GM19463 (cell line): Measurements from ENCODE around the gene CEP83.

Experiments used
- ATAC-seq: cut with Tn5 transposase; IDR thresholded peaks from one replicate; pipeline ENCODE4 v1.9.1; 2021; ENCODE audit warnings: mild to moderate bottlenecking, moderate library complexity; ENCODE audit not compliant: unreplicated experiment

CEP83 gene

DNA sequence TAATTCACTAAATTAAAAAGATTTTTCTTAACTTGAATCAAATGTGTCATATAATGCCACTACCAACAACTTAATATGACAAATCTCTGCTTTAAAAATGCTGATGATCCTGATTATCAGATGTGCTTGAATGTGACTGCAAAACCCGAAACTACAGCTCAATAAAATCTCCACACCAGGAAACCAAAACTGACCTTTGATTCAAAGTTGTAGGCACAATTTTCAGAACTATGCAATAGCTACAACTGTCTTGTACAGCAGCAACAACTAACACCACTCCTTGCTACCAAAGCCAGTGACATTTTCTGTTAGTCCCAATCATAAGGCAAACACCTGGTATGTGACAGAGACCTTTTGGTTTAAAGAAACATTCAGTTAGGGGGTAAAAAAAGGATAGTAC is 147.3 kb downstream of the CEP83 start:
- no peak for ATAC-seq

DNA sequence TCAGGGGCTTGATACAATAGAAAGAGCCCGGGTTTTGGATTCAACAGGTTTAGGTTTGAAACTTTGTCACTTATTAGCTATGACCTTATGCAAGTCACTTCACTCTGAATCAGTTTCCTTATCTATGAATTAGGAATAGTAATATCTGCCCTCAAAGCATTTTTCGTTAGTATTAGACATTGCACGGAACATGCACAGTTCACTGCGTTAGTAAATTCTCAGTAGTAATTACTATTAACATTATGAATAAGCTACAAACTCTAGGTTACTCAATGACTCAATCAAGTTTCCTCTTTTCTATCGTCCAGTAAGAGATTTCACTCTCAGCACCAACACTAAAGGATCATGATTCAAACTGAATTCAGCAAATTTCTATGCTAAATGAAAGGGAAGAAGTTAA is 150.3 kb downstream of the CEP83 start:
- ATAC-seq = peak; percentile 74

DNA sequence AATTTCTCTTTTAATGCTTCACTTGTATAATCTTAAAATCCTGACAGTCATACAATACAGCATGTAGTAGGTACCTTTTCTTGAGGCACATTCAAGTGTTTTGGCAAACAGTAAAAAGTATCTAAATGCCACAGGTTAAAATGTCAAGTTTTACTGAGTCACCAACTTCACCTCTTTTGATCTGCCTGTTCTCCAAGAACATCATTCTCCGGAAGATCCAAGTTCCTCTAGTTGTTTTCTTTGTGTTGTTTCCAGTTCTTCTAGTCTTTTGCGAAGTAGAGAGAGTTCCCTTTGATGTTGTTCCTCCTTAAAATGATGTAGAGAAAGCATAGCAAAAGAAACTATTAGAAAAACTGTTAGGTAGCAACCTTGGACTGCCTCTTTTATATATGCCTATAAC is 151.1 kb downstream of the CEP83 start:
- ATAC-seq = no peak

DNA sequence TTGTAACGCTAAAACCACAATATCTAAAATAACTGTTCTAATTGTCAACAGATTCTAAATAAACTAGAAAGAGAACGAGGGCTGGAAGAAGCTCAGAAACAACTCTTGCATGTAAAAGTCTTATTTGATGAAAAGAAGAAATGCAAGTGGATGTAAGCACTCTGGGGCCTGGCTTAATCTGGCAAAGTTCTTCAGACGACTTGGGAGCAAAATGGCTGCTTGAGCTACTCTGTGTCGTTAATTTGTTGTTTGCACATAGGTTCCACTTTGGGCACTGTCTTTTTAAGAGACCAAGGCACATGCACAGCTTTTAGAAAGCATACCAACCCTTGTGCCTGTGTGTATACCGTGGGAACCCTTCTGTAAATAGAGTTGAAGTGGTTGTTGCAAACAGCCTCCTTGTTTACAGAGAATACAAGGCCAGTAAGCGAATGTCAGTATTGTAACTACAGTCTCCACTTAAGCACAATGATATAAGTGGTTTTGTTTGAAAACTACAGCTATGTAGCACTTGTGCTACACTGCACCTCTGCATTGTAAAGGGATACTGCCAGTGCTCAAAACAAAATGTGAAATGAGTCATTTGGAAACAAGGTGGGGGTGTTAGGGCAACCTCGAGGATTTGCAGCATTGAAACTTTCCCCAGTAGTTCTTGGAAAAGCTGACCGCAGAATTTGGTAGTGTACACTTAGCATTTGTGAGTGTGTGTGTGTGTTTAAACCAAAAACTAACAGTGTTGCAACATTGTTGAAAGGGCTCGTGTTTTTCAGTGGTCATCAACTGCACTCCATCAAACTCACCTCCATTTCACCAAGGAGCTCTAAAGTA is 154.3 kb downstream of the CEP83 start:
- ATAC-seq = peak; percentile 45

DNA sequence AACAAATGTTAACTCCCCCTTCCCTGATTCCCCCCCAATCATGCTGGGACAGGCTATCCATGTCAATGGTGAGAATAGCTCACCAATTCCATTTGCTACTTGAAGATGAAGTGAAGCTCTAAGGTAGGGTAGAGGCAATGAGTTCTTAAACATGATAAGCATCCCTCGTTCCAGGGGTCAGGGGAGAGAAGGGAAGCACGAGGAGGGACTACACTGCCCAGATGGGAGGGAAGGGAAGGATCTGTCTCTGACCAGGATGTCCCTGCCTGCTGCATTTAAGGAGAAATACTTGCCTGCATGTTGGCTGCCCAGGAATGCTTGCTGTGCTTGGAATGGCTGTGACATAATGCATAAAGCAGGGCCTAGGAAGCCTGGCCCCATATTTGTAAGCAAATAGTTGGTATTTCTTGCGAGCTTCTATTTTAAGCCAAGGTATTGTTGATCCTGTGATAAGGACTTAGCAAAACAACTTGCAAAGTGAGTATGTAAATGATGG is 155.1 kb downstream of the CEP83 start:
- ATAC-seq = no peak

DNA sequence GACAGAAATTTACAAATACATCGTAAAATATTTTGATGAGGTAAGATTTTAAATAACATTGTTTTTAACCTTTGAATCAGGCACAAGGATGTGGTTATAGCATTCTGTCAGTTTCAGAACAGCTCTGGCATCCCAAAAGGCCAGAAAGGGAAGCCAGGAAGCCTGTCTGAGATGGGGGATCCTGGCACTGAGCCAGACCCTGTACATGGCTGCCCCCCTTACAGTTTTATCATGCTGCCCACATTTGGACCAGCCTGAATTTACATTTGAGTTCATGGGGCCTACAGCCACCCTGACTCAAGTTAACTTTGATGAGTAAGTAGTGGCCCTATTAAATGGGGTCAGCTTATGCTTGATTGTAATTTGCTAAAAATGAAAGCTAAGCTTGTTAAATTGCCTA is 155.7 kb downstream of the CEP83 start:
- no peak for ATAC-seq

DNA sequence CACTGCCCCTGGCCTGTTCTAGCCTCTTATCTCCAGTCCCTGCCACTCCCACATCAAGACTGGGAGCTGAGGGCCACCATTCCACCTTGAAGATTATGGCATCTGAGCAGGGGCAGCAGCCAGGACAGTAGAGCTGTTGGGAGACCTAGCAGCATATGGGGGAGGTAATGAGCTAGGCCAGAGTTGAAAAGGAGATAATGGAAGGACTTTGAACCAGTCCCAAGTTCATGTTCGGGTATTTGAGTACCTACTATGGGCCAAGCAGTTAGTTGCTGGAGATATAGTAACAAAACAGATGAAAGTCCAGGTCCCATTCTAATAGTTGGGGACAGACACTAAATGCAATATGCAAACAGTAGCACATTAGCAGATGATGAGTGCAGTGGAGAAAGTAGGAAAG is 159.8 kb downstream of the CEP83 start:
- ATAC-seq = no peak

DNA sequence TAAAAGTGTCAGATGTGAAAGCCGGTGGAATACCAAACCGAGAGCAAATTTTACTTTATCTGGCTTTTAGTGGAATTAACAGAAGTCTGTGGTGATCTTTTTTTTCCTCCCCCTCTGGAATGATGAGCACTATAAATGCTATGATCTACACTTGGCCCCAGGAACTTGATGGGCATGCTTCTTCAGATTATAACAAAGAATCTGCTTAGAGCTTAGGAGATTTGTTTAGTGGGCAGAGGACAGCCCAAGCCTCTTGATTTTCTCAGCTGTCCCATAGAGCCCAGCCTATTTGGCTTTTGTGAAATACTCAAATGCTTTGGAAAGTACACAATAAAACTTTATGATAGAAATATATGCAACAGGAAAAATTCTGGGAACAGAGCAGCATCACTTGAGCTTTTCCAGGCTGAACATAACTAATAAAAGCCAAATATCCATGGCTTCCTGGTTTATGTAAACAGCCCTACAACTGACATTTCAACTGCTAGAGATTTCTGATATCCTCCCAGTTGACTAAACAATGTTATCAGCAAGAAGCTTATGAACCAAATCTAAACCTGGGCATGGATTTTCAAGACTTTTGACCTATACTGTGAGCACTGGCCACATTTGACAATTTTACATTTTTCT is 161.7 kb downstream of the CEP83 start:
- no peak for ATAC-seq

DNA sequence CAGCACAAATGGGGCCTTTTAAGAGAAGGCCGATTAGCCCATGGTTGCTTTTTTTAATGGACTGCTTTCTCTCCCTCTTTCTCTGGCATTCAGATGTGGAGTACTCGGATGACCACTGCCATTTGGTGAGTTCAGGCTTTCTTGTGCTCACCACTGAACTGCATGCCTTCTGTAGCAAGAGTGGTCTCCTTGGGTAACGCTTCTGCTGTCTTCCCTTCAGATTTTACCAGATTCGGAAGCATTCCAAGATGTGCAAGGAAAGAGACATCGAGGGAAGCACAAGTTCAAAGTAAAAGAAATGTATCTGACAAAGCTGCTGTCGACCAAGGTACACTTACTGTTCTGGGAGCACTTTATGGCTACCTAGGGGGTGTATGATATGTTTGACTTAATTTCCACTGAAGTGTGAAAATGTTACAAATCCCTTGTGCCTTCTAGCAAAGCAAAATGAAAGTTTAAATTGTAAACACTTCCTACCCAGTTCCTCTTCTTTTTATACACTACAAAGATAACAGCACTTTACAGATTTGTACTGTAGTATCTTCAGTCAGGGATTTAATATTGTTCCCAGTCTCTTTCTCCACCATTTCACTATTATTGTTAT is 162.5 kb downstream of the CEP83 start:
- no peak for ATAC-seq

DNA sequence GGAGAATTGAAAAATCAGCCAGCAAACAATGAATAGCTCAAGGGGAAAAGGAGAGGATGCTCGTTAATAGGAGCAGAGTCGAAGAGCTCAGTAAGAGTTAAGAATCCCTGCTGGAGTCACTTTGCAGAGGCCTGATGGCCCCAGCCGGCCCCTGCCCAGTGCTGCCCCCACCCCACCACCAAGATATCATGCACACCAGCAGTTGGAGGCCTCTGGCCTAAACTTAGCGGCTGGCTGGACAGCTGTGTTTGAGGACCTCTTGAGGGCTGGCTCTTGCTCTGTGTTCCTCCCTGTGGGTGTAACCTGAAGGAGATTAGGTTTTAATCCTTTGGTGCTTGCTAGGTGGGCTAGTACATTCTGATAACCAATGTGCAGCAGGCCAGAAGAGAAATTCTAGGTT is 169.3 kb downstream of the CEP83 start:
- no peak for ATAC-seq

DNA sequence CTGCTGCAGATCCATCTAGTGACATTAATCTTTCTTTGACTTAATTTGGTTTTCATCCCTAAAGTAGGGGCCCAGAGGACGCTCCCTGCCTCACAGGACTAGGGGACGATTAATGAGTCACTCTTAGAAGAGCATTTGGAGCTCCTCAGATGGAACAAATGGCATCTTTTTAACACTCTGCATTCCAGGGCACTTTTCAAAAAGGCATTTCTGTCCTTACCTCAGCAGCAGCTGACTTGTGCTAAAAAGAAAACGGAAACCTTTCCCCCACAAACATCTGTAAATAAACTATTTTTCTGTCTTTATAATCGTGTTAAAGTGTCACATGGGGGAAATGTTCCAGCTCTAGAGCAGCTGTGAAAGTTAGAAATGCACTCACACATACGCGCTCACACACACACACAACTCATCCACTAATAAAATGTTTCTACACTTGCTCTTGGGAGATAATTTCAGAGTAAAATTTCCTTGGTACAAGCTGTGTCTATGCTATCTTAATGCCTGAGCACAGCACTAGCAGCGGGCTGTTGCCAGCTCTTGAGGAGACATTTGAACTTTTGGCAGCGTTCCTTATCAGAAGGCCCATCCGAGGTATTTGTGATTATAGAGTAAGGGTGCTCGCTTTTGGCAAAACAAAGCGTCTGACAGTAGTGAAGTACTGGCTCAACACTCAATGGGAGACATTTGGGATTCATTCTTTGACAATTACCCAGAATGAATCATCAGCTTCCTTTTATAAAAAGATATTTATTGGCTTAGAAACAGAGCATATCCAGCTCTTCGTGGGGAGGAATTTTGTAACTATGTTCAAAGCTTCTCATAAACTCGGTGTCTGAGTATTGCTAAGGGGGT is 170.0 kb downstream of the CEP83 start:
- ATAC-seq = no peak

DNA sequence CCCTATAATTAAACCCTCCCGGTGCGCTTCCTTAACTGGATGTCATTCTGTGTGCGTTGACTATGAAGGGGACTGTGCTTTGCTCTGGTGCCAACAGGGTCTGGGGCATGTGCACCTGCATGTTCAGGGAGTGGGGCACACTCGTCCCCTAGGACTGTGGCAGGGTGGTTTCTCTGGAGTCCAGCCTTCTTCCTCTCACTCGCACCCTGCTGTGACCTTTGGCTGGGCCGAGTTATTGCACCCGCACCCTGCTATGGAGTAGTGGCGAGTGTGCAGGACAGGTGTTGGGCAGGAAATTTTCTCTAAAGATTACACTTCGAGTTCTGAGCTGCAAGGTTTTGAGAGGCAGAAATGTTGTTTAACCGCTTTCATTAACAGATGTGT is 172.4 kb downstream of the CEP83 start:
- no peak for ATAC-seq

DNA sequence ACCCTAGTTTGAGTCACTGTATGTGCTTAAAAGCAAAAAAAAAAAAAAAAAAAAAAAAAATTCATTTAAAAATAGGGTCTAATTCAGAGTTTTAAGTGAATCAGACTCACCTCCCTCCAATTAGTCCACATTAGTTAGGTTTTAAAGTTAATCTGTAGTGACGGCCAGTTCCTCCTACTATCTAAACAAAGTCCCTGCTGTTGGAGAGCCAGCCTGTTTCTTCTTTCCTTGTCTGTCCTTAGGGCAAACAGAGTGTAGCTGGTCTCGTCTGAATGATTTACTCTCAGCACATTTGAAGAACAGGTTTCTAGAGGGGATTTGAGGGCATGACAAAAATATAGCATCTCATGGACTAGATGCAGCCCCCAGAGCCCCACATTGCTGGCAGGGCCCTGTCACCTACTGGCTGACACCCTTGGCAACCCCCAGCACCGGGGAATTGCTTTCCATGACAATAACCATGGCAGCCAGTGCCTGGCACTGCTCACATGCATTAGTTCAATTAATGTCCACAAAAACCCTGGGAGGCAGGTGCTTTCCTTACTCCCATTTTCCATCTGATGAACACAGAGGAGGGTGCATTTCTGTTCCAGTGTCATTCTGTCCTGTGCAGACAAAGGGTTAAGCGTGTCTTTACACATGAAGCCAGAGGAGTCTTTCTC is 173.0 kb downstream of the CEP83 start:
- no peak for ATAC-seq

DNA sequence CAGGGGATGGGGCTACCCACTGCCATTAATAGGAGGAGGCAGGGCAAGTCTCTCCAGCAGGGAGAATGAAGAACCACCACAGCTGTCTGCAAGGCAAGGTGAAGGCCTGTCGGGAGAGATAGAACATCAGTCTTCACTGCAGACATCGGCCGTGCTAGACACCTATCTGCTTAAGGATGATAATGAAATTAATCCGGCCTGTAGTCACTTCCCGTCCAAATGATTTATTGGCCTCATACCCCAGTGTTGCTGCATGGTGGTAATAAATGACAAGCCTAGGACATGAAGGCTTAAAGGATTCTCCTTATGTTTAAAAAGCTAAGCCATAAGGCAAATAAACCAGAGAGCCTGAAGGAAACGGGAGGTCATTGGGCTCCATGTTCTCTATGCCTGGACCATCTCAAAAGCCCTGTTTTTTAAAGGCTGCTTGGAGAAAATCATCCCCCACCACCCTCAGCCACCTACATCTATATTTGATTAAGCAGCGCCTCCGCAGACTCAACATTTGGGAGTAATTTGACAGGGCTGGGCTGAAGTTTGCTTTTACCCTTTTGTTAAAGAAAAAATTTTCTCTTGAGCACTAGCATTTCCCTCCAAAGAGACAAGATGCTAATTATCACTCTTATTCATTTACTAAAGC is 173.6 kb downstream of the CEP83 start:
- no peak for ATAC-seq

DNA sequence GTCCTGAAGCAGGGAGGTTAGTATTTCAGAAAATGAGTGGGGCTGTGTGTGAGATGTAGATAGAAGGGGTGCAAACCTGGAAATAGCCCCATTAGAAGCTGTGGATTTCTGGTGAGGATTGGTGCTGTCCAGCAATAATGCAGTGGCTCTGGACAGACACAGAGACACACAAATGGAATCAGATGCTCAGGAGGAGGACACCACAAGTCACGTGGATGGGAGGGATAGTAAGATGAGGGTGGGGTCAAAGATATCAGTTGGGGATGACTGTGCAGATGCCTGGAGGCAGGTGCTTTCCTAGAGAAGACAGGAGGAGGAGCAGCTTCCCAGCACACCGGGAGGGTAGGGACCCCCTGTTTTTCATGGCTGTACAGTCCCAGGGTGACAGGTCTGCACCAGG is 174.8 kb downstream of the CEP83 start:
- ATAC-seq = no peak

DNA sequence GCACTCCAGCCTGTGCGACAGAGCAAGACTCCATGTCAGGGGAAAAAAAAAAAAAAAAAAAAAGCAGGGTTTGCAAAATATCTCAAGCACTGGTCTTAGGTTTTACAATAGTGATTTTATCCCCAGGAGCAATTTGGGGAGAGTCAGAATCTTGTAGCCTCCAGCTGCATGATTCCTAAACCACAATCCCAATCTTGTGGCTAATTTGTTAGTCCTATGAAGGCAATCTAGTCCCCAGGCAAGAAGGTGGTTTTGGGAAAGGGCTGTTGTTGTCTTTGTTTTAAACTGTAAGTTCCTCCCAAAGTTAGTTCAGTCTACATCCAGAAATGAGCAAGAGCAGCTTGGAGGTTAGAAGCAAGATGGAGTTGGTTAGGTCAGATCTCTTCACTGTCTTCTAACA is 175.6 kb downstream of the CEP83 start:
- no peak for ATAC-seq

DNA sequence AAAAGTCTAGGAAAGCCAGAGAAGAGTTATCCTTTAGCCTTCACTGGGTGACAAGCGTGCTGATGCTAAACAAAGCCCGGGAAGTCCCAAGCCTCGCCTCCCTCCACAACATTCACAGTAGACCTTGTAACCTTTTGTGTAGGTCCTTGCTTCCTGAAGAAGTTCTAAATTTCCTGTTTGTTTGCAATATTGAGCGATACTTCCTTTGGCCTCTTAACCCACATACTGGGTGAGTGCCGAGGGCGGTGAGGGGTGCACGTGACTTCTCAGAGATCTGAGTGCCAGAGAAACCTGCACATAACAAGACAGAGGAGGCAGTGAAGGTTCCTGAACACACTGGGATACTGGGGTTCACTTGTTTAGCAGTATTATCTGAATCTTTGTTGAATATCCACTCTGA is 177.0 kb downstream of the CEP83 start:
- no peak for ATAC-seq

DNA sequence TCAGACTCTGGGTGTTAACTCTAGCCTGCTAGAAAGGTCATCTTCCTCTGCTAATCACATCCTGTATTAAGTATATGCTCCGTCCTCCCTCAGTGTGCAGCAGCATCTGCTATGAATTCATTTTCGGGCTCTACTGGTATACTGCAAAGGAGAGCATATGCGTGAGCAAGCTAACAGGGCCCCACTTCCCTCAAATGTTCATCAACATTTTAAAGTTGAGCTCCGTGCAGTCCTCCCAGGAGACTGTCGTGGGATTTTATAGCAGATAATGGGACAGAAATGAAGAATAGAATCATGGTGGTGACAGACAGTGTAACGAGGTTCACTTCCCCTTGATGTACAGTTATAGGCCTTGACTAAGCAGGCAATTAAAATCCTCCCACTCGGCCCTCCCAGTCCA is 179.6 kb downstream of the CEP83 start:
- no peak for ATAC-seq

DNA sequence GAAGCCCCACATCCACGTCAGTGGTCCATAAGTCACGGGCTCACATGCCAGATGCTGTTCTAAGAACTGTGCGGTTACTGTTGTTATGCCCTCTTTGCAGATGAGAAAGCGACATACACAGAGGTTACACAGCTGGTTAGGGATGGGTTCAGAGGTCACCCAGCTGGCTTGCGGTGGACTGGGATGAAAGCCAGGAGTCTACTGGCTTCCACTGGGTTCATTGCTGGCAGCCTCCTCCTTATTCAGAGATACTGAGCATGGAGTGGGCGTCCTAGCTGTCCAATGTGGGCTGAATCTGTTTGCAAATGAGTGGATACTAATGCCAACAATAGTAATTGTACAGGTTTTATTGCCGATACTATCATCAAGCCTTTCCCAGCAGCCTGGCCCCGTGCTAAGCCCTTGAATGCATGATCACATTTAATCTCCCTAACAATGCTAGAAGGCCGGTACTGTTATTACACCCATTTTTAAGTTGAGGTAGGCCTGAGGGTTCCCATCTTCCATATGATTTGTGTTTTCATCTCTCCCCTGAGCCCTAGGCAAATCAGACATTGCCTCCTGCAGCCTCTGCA is 182.2 kb downstream of the CEP83 start:
- no peak for ATAC-seq

DNA sequence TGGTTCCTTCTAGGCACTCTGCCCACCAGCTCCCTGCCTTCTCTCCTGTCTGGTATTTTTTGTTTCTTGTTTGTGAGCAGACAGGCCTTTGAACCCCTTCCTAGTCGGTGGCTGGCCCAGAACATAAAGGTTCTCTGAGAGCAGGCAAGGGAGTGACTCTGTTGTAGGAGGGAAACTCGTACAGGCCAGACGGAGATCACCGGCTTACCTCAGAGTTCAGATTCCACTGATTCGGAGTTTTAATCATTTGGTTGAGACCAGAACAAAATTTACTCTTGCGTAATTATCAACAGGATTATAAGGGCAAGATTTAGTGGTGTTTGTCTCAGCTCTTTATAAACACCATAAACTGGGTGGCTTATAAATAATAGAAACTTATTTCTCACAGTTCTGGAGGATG is 182.9 kb downstream of the CEP83 start:
- no peak for ATAC-seq
